Erythroblast (primary cell): Measurements from ENCODE around the gene C2orf42.
"Not testable (repeated sequence)": the region's sequence is repeated elsewhere in the genome, so short reads cannot be mapped to it uniquely, and the experiment has no call there.

Experiments
- DNase-seq, 2 experiments: peaks; one replicate each; lab custom pipeline; 2025; lab: John Stamatoyannopoulos, UW
- GATA1 ChIP-seq: IDR thresholded peaks from 2 replicates; pipeline ENCODE4 v1.6.1; 2011; ENCODE audit warnings: low read depth, mild to moderate bottlenecking, control low read depth, low read length, moderate library complexity
- POLR2A ChIP-seq: IDR thresholded peaks from 2 replicates; pipeline ENCODE4 v1.6.1; 2011; ENCODE audit warnings: mild to moderate bottlenecking, low read length

Gene C2orf42

DNA sequence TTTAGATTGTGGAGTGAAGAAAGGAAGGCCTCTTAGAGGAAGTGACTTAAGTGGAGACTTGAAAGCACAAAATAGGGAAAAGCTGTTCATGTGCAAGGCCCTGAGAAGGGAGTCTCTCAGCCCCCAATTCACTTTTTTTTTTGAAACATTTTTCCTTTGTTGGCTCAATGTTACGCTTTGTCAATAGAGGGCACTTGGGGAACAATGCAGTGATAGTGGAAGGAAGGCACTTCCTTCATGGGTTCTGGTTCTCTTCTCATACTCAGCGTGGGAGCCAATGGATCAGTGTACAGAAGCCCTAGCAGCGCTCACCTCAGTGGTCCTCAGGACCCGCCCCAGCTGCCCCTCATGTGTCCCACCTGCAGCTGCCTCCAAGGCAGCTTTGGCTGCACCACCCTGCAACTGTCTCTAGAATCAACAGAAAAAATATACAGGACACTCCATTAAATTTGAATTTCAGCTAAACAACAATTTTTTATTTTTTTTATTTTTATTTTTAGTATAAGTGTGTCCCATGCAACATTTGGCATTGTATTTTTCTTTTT lies 8.6 kb upstream of the C2orf42 start:
- TF ChIP-seq POLR2A: no peak
- no peak for DNase-seq

DNA sequence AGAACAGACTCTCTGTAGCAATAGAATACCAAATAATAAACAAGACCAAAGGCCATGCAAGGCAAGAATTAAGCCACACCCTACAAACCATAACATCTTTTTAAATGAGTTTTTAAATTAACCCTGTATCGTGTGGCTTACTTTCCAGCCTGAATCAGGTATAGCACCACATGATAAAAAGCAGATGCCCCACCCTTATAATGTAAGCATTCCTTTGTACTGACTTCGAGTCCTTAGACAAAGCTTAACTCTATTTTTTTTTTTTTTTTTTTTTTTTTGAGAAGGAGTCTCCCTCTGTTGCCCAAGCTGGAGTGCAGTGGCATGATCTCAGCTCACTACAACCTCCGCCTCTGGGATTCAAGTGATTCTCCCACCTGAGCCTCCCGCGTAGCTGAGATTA lies 1.7 kb upstream of the C2orf42 start:
- no peak for TF ChIP-seq GATA1
- no peak for TF ChIP-seq POLR2A

GRCh38 chr2:70191244-70191735 lies 471 bp upstream of the C2orf42 start:
- no peak for DNase-seq
- TF ChIP-seq POLR2A (no peak), GATA1 (no peak)

More for the DNA sequence above, 1.7 kb upstream of the C2orf42 start:
- DNase-seq: no peak

DNA sequence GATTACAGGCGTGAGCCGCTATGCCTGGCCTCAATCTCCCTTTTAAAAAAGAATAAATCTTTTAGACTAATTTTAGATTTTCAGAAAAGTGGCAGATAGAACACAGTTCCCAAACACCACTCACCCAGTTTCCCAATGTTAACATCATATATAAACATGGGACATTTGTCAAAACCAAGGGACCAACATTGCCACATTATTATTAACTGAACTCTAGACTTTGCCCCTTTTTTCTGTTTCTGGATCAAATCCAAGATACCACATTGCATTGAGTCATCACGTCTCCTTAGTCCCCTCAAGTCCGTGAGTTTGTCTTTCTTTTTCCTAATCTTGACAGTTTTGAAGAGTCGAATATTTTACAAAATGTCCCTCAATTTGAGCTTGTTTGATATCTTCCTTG lies 2.4 kb downstream of the C2orf42 start:
- TF ChIP-seq POLR2A (no peak), GATA1 (no peak)
- peak; percentile 17 to 58 for DNase-seq

DNA sequence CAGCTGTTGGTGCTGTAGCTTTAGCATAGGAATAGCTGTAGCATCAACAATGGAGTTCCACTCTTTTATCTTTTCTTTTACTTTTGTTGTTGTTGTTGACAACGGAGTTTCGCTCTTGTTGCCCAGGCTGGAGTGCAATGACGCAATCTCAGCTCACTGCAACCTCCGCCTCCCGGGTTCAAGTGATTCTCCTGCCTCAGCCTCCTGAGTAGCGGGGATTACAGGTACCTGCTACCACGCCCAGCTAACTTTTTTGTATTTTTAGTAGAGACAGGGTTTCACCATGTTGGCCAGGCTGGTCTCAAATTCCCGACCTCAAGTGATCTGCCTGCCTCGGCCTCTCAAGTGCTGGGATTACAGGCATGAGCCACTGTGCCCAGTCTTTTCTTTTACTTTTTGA lies 3.6 kb downstream of the C2orf42 start:
- DNase-seq: not testable (repeated sequence)

DNA sequence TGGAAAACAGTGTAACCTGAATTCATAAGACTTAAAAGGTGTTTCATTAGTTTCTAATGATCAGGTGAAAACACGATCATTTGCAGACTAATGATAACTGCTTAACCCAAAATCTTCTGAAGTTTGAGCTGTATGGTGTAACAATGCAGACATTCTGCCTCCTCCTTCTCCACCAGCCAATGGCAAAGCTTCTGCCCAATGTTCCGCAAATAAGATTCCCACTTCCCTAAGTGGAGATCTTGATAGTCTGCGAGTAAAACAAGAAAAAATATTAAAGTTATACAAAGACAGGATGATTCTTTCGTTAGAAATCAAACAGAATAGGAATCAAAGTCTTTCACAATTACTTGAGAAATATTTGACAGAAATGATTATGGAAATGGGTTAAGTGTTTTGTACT lies 8.1 kb downstream of the C2orf42 start:
- DNase-seq: no peak
- TF ChIP-seq GATA1: no peak
- TF ChIP-seq POLR2A: no peak

DNA sequence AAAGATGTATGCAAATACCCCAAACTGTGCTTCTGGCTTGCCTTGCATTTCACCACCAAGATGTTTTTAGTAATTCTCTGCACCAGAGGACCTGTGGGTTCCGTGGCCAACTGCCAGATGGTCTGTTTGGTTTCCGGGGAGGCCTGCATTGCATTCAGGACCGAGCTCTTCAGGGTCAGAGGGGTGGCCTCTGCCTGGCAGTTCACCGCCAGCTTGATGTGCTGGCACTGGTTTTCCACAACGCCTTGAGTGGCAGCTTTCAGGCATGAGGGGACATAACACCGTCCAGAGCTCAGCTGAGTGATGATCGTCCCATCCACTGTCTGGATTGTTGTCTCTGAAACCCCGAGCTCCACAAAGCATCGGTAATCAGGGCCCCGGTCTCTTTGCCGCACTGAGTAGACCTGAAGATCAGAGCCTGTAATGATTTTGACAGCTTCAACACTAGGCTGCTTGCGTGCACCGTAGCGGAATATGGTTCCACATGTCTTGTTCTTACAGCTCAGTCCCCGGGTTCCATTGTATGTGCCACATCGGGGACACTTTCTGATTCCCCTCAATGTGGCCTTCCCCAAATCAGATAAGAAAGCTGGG lies 9.4 kb downstream of the C2orf42 start:
- no peak for DNase-seq
- no peak for TF ChIP-seq POLR2A
- no peak for TF ChIP-seq GATA1

- TF ChIP-seq GATA1: no peak
- TF ChIP-seq POLR2A: no peak
- DNase-seq: no peak
Measured at GRCh38 chr2:70173520-70173919, 17.3 kb downstream of the C2orf42 start.

DNA sequence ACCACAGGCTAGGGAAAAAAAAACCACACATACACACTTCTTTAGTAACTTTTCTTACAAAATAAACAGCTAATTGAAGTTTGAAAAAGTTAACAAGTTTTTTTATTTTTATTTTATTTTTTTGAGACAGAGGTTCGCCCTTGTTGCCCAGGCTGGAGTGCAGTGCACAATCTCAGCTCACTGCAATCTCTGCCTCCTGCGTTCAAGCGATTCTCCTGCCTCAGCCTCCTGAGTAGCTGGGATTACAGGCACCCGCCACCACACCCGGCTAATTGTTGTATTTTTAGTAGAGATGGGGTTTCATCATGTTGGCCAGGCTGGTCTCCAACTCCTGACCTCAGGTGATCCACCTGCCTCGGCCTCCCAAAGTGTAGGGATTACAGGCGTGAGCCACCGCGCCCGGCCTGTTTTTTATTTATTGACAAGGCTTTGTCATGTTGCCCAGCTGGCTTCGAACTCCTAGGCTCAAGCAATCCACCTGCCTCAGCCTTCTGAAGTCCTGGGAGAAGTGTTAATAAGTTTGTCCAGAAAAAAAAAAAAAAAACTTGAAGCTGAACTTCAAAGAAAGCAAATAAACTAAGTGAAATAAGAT lies 21.1 kb downstream of the C2orf42 start:
- DNase-seq: not testable (repeated sequence)

- no peak for TF ChIP-seq GATA1
- no peak for TF ChIP-seq POLR2A
- DNase-seq: no peak
Measured at GRCh38 chr2:70161069-70161534, 29.7 kb downstream of the C2orf42 start.

DNA sequence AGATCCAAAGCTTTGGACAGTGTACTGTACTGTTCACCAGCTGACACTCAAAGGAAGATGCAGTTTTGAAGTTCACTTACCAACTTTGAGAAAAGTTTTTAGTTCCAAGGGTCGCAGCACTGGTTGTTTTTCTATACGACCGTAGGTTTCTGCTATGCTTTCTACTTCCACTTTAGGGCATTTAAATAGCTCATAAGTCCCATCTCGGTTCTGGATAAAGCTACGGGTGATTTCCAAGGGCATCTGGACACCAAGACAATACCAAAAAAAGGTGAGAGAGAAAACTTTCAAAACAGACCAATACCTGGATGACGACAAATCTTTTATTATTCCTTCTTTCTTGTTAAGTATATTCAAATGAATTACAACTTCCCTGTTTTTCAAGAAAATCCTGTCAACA lies 30.3 kb downstream of the C2orf42 start:
- no peak for DNase-seq

DNA sequence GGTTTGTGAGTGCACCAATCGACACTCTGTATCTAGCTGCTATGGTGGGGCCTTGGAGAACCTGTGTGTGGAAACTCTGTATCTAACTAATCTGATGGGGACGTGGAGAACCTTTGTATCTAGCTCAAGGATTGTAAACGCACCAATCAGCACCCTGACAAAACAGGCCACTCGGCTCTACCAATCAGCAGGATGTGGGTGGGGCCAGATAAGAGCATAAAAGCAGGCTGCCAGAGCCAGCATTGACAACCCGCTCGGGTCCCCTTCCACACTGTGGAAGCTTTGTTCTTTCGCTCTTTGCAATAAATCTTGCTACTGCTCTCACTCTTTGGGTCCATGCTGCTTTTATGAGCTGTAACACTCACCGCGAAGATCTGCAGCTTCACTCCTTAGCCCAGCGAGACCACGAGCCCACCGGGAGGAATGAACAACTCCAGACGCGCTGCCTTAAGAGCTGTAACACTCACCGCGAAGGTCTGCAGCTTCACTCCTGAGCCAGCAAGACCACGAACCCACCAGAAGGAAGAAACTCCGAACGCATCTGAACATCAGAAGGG lies 41.6 kb downstream of the C2orf42 start:
- not testable (repeated sequence) for DNase-seq

More for the DNA sequence above, 30.3 kb downstream of the C2orf42 start:
- TF ChIP-seq POLR2A (no peak), GATA1 (no peak)

DNA sequence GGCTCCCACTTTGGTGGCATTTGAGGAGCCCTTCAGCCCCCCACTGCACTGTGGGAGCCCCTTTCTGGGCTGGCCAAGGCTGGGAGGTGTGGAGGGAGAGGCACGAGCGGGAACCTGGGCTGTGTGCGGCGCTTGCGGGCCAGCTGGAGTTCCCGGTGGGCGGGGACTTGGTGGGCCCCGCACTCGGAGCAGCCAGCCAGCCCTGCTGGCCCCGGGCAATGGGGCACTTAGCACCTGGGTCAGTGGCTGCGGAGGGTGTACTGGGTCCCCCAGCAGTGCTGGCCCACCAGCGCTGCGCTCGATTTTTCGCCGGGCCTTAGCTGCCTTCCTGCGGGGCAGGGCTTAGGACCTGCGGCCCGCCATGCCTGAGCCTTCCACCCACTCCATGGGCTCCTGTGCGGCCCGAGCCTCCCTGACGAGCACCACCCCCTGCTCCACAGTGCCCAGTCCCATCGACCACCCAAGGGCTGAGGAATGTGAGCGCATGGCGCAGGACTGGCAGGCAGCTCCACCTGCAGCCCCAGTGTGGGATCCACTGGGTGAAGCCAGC lies 42.5 kb downstream of the C2orf42 start:
- DNase-seq: not testable (repeated sequence)

DNA sequence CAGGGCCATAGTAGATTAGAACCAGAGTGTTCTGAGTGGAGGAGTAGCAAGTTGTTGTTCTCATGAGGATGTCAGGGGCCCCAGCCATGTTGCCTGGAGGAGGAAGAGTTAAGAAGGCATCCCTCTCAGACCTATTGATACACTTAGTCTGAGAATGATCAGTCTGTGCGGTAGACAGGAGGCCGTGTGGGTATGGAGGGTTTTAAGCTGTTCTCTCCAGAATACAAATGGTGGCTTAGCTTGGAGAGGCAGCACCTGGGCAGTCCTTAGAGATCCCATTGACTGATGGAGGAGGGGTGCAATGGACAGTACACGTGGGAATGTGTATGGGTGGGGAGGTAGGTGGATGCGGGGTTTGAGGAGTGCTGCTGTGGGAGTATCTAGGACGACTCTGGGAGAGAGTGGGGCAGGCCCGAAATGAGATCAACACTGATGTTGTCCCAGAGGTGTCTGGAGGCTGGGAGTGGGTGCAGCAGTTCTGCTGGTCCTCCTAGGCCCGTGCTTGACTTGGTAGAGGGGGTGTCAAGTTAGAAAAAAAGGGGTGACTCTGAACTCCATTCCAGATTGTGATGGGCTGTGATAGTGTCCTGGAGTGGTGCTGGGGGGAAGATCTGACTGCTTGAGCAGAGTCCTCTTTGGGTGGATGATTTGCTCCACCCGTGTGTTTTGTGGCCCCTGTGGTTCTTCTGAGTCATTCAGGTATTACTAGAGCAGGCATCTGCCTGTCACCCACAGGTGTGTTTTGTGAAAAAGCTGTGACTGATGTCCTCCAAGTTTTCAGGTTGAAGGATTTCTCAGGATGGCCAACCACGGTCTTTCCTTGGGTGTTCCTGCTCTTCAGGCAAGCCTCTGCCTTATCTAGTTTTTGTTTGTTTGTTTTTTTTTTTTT lies 44.7 kb downstream of the C2orf42 start:
- no peak for TF ChIP-seq GATA1
- no peak for TF ChIP-seq POLR2A
- peak in 1 of 2 experiments; percentile 25 for DNase-seq
